Epidermal melanocyte (primary cell): ENCODE measurements around the gene GBA3.

Source experiments
- DNase-seq: peaks from one replicate; pipeline ENCODE4 v3.0.0; 2011; ENCODE audit warnings: low spot score; ENCODE audit not compliant: insufficient read length

The GBA3 gene

GRCh38 chr4:22692736-22693135 is at the start of gene GBA3:
TSS of gene GBA3 (plus strand) at chr4:22692937.
- DNase-seq = no peak

- DNase-seq = no peak
Measured at GRCh38 chr4:22643952-22644351, 48.8 kb upstream of the GBA3 start.

- DNase-seq = no peak
Measured at GRCh38 chr4:22645481-22646182, 47.1 kb upstream of the GBA3 start.

GRCh38 chr4:22648996-22649395 is 43.7 kb upstream of the GBA3 start:
- DNase-seq = no peak

GRCh38 chr4:22650771-22651170 is 42.0 kb upstream of the GBA3 start:
- DNase-seq = no peak

- no peak for DNase-seq
Measured at GRCh38 chr4:22653752-22654151, 39.0 kb upstream of the GBA3 start.

- no peak for DNase-seq
Measured at GRCh38 chr4:22661443-22661842, 31.3 kb upstream of the GBA3 start.

- no peak for DNase-seq
Measured at GRCh38 chr4:22667332-22667940, 25.3 kb upstream of the GBA3 start.

- no peak for DNase-seq
Measured at GRCh38 chr4:22668301-22668700, 24.4 kb upstream of the GBA3 start.

GRCh38 chr4:22668702-22669101 is 24.0 kb upstream of the GBA3 start:
- DNase-seq = no peak

GRCh38 chr4:22670956-22671355 is 21.8 kb upstream of the GBA3 start:
- no peak for DNase-seq

- DNase-seq = no peak
Measured at GRCh38 chr4:22672519-22672918, 20.2 kb upstream of the GBA3 start.

GRCh38 chr4:22672944-22673343 is 19.8 kb upstream of the GBA3 start:
- no peak for DNase-seq

GRCh38 chr4:22674700-22675099 is 18.0 kb upstream of the GBA3 start:
- DNase-seq = no peak

- no peak for DNase-seq
Measured at GRCh38 chr4:22676063-22676462, 16.7 kb upstream of the GBA3 start.

GRCh38 chr4:22677780-22678179 is 15.0 kb upstream of the GBA3 start:
- DNase-seq = no peak

- DNase-seq = no peak
Measured at GRCh38 chr4:22678940-22679854, 13.5 kb upstream of the GBA3 start.

GRCh38 chr4:22680065-22680642 is 12.6 kb upstream of the GBA3 start:
- DNase-seq = no peak

- no peak for DNase-seq
Measured at GRCh38 chr4:22683726-22684125, 9.0 kb upstream of the GBA3 start.

GRCh38 chr4:22686141-22686540 is 6.6 kb upstream of the GBA3 start:
- no peak for DNase-seq

GRCh38 chr4:22688236-22688635 is 4.5 kb upstream of the GBA3 start:
- no peak for DNase-seq

GRCh38 chr4:22689428-22689827 is 3.3 kb upstream of the GBA3 start:
- no peak for DNase-seq
